ENCODE results near the gene C13orf46. TPM values are rescaled to one million over a fixed set of nuclear protein-coding genes. Genes with fewer than 3 reads are reported as not detected.

The C13orf46 gene
- 0.12 and 0.23 TPM in 2 replicates for total RNA-seq (ENCODE audit: low replicate concordance)

GRCh38 chr13:113973218-113974164 lies at the start of gene C13orf46:
TSS of gene C13orf46 (minus strand) at chr13:113974076. CDS start at chr13:113973997, 79 bp downstream.

Other genes starting within 250 kb of the C13orf46 start
- 0.35 and 3.0 TPM in 2 replicates for gene TMEM255B, start 214.8 kb downstream of the C13orf46 start, total RNA-seq (ENCODE audit: low replicate concordance)
- gene GAS6, start 110.0 kb downstream of the C13orf46 start, total RNA-seq (ENCODE audit: low replicate concordance): 127 and 186 TPM in 2 replicates
- 27.1 and 28.4 TPM in 2 replicates for gene RASA3, start 158.5 kb upstream of the C13orf46 start, total RNA-seq (ENCODE audit: low replicate concordance)
- gene CFAP97D2, start 205.2 kb upstream of the C13orf46 start, total RNA-seq (ENCODE audit: low replicate concordance): not detected in 2 replicates

Data from smooth muscle cell of the coronary artery (primary cell).